GOT3 (cell line): Measurements from ENCODE around the gene GRIN2A.

Experiments
- DNase-seq: peaks from one replicate; lab custom pipeline; 2025; ENCODE audit warnings: mixed read lengths; lab: John Stamatoyannopoulos, UW

GRIN2A gene

DNA sequence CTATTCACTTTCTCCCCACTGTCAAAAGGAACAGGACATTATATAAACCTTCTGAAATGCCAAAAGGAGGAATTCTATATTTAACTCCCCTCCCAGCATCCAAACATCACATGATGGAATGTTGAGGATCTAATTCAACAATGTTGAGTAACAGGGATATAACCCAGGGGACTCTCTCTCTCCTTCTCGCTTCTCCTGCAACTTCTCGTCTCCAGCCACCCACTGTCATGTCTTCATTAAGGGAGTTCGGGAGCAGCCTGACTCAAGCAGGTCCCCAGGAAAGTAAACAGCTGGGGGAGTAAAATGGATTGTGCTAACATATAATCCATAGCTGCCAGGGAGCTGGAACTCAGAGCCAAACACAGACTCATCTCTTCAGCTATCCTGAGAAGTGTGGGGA, 51.7 kb downstream of the GRIN2A start:
- no peak for DNase-seq

DNA sequence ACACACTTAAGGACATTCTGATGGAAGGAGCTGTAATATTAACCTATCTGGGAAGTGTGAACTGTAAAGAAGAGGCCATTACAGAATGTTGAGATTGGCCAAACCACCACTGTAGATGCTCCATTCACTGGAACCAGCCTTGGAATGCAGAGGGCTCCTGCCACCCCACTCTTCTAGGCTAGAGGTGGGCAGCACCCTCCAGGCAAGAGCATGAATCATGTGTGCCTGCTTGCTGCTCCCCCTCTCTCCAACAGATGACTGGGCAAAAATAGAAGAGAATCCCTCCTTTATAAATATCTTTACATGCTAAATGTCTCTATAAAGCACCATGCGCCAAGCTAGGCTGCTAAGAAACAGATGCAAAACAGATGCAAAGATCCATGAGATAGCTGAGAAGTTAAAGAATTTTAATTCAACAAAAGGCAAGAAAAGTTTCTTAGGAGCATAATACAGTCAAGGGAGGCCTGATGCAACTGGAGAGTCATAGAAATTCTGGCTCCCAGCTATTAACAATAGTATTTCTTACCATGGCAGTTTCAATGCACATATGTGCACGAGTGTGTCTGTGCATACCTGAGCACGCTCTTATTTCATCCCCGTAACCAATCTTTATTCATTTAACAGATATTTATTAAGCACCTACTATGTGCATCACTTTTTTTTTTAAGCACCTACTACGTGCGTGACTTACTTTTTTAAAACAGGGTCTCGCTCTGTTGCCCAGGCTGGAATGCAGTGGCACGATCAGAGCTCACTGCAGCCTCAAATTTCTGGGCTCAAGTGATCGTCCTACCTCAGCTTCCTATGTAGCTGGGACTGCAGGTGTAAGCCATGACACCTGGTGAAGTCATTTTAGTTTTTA, 53.6 kb downstream of the GRIN2A start:
- no peak for DNase-seq

DNA sequence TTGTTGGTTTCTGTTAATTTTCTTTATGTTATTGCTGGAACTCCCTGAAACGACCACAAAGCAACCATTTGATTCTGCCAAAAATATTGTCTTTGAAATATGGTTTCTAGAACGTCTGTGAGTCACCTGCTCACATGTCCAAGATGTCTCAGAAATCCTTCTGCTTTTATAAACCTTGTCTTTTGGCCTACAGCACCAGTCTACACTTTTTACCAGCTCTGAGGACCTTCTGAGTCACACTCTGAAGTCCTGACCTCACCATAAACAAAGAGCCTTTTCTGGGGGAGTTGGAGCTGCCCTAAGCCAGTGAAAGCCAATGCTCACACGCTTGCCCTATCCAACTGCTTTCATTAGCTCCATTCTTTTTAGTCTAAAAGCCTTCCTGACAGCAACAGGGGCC, 55.5 kb downstream of the GRIN2A start:
- no peak for DNase-seq

DNA sequence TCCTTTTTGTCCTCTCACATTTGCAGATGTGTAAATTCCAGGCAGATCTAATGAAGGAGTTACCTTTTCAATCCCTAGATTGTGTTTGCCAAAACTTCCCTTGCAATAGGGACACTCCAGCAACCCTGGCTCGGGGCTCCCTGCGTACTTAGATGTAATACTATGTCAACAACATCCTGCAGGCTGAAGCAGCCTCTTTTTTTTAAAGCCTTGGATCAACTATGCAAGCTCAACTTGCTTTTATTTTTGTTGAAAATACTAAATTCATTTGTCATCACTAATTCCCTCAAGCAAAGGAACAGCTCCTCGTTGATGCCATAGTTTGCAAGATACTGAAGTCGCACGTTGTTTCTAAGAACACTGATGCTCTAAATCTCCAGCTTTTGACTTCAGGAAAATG, 59.1 kb downstream of the GRIN2A start:
- no peak for DNase-seq

DNA sequence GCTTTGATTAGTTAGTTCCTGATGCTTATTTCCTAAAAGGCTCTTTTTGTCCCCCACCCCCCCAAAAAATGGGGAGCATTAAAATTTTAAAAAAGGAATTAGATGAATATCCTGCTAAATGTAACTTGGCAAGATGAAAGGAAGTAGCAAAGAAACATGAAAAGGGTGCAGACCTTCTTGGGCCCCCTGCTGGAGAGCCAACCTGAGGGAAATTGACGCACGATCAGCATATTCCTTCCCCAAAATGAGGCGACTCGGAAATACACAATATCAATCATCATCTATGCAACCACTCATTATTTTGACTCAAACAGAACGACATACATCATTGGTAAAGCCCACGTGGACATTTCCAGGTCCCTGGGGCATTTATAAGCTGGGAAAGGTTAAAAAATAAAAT, 59.7 kb downstream of the GRIN2A start:
- DNase-seq: no peak

DNA sequence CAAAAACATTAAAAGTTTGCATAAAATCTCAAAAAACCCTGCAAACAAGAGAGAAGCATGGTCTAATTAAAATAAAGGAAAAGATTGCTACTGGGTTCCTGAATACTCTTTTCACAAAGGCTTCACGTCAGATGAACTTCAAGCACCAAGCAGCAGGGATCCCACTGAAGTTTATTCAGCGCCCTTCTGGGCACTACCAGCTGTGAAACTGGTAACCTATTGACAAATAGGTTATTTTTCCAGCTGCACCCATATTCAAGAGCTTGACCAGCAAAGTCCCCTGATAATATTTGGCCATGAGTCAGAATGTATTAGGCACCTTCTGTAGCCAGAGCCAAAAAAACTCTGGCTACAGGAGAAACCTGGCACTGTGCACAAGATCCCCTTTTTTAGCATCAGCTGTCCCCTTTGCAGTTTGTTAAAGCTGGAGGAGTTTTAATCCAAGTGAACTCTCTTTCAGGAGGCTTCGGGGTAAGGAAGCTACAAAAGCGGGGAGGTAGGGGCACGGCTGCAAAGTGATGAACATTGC, 60.3 kb downstream of the GRIN2A start:
- DNase-seq: no peak

DNA sequence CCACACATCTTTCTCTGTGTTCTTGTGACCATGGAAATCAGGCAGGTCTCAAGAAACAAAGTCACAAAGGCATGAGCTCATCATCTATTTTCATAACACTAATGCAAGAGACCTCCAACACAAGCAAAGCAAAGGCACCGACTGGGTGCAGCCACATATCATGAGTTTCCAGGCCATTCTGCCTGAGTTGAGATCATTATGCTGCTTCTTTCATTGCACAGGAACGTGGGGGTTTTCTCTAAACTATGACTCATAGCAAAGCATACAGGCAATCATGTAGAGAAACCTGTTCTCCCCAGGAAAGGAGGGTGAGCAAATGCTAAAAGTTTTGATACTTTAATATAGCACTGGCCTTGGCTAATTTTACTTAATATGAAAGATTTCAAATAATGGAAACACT, 60.7 kb downstream of the GRIN2A start:
- no peak for DNase-seq

DNA sequence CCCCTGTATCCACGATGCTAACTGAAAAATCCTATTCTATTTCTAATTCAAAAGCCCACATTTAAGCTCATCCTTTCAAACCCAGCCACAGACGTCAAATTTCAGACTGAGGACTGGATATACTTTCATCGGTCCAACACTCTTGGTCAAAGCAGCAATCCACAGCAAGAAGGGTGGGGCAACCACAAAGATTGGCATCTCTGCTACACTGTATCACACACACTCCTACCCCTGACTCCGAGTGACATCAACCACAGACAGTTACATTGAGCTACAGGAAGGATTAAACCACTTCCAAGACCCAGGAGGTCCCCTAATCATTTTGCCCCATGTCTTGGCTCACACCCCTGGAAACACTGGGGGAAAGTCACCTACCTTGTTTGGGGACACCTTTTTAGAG, 61.3 kb downstream of the GRIN2A start:
- DNase-seq: no peak

DNA sequence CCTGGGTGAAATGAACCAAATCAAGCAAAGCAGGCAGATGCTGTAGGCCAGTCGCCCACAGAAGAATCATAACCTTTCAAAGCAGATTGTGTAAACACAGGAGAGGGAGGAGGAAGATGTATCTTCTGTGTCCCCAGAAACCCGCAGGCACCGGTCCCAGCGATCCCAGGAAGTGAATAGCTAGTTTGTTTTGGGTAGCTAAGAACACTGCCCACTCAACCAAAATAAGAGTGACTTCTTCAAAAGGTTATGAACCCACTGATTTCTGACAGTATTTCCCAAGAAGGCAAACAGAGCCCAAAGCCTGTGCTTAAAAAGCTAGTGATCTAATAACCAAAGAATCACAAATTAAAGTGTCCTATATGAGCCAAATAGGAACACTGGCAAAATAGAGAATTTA, 67.8 kb downstream of the GRIN2A start:
- DNase-seq: no peak

DNA sequence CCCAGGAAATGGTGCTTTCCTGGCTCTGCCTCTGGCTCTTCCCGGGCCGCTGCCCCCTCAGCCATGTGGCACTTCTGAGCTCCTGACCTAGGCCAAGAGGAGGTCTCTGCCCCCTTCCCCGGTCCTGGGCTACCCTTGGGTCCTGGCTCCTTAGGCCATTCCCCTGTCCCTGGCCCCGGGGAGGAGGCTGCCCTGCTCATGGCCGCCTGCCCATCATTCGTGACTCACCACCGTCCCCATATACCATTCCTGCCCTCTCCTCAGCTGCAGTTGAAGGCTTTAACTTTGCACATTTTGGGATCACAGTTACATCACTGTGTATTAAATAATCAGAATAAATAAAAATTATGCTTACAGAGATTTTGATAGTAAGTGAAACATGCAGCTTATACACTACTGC, 69.0 kb downstream of the GRIN2A start:
- no peak for DNase-seq

DNA sequence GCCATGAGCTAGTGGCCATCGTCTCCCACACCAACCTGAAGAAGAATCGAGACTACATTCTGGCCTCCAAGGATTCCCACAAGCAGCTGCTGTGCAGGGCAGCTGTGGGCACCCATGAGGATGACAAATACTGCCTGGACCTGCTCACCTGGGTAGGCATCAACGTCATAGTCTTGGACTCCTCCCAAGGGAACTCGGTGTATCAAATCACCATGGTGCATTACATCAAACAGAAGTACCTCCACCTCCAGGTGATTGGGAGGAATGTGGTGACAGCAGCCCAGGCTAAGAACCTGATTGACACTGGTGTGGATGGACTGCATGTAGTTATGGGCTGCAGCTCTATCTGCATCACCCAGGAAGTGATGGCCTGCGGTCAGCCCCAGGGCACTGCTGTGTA, 70.2 kb downstream of the GRIN2A start:
- DNase-seq: no peak

DNA sequence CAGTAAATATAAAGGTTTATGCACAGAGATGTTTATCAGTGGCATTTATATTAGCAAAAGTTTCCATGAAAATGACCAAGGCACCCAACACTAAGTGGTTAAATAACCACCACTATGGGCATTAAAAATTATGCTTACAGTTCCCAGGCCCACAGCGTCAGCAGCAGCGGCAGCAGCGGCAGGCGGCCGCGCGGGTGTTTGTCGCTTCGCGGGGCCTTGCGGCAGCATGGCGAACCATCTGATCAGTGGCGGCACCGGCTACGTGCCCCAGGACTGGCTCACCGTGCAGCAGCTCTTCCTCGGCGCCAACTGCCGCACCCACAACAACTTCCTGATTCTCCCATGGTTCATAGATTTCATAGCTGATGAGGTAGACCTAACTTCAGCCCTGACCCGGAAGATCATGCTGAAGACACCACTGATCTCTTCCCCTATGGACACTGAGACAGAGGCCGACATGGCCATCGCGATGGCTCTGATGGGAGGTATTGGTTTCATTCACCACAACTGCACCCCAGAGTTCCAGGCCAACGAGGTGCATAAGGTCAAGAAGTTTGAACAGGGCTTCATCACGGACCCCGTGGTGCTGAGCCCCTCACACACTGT, 71.0 kb downstream of the GRIN2A start:
- no peak for DNase-seq

DNA sequence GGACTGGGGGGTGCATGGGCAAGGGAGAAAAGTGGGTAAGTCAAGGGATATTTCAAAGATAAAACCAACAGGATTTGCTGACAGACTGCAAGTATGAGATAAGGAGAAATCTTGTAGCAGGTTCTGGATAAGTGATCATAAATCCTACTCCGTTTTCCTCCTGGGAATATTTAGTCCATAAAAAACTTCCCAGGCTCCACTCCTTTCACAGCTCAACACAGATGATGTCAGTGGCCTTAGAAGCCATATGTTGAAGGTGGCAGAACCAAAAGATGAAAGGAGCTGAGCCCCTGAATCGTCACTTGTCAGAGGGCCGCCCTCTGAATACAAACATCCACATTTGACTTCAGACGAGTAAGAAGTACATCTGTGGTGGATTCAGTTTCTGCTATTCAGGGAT, 71.7 kb downstream of the GRIN2A start:
- DNase-seq: no peak

DNA sequence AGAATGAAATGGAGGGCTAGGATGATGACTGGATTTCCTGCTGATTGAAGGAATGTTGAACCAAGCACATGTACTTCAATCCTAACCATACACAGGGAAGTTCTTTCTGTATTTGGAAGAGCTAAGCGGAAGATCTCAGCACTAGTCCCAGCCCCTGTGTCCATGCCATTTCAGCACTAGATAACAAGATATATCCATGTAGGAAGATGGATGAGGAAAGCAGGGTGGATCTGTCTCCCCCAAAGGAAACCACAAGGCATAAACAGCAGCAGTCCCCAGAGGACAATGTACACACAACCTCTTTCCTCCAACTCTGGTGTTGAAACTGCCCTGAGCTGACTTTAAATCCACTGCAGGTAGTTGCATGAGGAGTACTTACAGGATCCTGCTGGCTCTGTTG, 75.1 kb downstream of the GRIN2A start:
- no peak for DNase-seq

DNA sequence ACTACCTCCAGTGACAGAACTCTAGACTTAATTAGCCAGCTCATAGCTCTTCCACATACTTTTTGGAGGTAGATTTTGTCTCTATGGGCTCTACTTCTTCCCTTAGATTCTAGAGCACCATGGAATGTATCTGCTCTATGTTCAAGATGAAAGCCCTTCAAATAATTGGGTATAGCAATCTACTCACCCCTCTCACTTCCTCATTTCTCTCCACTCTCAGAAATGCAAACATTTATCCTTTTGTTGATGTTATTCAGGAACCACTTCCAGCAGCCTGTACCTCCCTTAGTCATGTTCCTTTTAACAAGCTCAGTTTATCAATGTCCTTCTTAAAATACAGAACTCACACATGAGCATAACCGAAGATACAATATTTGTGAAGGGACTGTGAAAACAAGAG, 78.5 kb downstream of the GRIN2A start:
- no peak for DNase-seq

DNA sequence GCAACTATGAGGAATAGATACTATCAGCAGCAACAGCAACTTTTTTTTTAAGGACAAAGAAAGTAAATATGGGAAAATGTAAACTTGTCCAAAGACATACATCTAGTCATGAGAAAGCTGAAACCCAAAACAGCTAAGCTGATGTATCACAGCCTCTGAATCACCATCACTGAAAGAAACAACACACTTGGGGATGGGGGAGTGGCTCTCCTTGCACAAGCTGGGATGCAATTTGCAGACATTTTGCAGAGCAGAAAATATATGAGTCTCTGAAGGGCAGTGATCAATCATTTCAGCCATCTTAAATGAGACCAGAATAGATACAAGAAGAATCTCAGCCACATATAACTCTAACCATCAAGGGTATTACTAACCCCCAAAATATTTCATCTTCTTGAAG, 79.1 kb downstream of the GRIN2A start:
- DNase-seq: peak; percentile 26

DNA sequence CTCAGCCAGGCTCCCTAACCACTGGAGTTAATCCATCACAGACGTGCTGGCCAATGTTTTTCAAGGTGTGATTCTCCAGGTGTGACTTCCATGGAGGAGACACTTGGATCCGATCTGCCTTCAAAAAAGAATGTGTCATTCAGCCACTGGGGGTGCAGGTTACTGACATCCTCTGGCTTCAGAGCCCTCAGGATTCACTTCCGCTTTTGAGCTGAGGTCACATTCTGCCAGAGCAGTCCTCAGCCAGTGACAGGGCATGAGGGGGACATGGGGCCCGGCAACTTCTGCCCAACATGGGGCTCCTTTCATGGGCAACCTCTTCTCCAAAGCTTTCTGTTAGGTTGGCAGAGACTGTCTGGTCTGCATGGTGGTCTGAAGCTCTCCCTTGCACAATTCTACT, 81.4 kb downstream of the GRIN2A start:
- DNase-seq: no peak

DNA sequence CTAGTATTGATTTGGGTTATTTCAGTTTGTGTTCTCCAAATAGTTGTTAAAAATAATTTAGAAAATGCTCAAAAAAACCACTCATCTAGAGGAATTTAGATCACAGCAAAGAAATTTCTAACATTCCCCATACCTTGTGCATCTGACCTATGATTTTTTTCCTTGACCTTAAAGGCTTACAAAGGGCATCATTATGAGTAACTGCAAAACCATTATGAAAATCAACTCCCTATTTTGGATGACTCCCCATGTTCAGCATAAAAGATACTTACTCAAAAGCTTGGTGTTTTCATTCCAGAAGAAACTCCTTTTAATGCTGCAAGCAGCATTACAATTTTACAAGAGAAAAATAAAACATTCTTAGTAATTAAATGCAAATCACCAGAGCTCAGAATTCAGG, 83.2 kb downstream of the GRIN2A start:
- no peak for DNase-seq

DNA sequence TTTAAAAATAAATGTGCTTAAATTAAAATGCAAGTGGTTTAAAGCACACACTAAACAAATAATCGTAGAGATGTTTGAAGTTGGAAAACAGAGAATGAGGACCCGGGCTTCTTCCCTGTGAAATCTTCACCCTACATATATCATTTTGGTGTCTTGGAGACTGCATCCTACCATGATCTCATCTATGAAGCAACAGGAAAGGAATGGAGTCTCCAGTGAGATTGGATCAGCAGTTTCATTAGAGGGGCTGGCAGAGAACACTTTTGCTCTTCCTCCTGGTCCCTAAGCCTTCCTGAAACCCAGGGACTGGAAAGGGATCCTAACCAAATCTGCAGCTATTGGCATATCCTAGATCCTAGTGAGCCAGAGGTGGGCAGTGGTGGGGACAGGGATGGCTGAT, 85.0 kb downstream of the GRIN2A start:
- no peak for DNase-seq

DNA sequence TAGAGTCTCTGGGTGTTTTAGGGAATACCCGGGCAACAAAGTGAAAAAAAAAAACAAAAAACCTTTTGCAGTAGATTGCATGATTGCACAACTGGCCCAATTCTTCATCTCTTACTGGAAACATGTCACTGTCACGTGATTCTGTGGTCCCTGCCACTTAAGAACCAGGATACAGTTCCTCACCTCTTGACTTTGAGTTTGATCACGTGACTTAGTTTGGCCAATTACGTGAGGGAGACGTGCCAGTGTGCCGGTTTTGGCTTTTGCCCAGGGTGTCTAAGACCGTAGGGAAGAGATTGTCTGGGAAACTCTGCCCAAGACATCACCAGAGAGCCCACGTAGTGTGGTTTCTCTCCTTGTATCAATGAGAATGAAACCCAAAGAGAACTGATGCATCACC, 88.7 kb downstream of the GRIN2A start:
- peak; percentile 57 for DNase-seq

DNA sequence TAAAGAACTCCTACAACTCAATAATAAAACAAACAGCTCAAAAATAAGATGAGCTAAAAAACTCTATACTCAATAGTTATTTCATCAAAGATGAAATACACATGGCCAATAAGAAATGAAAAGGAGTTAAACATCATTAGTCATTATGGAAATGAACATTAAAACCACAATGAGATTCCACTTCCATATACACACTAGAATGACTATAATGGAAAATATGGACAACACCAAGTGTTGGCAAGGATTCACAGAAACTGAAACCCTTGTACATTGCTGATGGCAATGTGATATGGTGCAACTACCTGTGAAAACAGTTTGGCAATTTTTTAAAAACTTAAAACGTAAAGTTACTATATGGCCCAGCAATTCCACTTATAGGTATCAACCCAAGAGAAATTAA, 91.4 kb downstream of the GRIN2A start:
- no peak for DNase-seq

DNA sequence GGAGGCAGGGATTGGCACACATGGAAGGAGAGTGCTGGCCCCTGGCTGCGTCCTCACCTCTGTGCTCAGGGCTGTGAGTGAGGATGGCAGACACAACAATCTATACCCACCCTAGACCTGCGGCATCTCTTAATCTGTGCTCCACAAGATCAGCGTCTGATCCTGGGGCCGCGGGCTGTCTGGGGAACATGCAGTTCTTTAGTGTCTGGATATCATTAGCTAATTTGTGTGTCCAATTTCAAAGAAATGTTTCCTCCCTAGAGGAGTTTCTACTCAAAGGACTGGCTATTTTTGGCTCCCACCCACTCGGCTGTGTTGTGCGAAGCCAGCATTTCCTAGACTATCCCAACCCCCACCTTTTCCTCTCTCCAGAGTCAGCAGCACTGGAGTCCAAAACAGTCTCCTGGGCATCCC, 93.8 kb downstream of the GRIN2A start:
- DNase-seq: no peak

DNA sequence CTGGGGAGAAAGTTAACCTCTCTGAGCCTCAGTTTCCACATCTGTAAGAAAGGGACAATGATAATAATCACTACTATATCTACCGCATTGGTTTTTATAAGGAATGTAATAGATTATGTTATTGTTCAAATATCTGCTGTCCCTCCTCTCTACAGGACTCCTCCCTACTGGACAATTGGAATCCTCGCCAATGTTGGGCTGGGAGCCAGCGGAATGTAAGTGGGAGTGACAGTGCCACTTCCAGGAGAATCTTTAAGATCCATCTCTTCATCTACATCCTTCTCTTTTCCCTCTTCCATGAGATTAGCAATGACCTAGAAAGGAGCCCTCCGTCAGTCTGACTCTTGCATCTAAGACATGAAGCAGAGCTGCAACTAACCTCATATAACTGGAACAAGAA, 95.1 kb downstream of the GRIN2A start:
- no peak for DNase-seq

DNA sequence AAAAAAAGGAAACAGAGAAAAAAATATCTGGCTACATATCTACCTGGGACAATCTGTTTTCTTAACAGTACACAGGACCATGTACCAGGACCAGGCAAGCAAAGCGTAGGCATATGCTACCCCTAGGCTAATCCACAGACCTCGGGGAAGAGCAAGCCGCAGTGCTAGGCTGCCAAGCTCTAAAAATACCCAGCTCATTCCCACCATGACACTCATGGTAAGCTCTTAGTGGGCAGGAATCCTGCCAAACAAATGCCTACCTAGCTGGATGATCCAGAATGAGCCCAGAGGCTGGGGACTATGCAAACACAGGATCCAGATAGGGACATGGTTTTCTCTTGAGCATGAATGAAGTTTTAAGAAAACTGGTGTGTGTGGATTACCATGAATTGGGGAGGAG, 95.6 kb downstream of the GRIN2A start:
- DNase-seq: no peak
